HTERT RPE-1 (cell line): Measurements from ENCODE around the gene TNFRSF13B.
"Not testable (repeated sequence)": the region's sequence is repeated elsewhere in the genome, so short reads cannot be mapped to it uniquely, and the experiment has no call there.

Experiments used
- in situ Hi-C: fragments of 300-500 bp; cut with MboI; formaldehyde crosslinking; loops from 4 replicates; pipeline ENCODE4 v1.14.3; 2020; ENCODE audit warnings: low sequenced_read_pairs

TNFRSF13B gene

DNA sequence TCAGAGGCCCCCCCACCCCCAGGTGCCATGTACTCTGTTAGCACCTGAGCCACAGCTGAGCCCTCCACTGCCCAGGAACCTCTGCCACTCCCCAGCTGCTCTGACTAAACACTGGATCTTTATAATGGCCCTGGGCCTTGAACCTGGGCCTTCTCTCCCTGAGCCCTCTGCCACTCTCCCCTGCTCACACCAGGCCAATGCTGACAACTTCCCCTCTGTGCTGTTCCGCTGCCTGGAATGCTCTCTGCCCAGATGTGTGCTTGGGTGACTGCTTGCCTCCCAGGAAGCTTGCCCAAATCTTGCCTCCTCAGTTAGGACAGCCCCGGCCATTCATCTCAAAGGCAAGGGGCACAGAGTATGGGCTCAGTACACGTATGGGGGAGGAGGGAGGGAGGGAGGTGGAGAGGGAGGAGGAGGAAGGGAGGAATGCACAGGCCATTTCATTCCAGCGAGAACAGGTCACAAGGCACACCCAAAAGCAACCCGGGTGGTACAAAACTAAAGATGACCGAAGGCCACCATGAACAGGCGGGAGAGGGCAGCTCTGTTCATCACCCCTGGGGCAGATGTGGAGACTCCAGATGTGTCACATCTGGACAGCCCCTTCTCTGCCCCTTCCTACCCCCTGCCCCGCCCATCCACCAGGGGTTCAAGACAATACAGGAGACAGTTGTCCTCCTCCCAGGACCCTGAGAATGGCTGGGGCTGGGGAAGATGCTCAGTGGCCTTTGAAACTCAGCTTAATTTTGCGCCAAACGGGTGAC lies 15.3 kb upstream of the TNFRSF13B start:
- in situ Hi-C loops: no loop called here

GRCh38 chr17:16986391-16986790 lies 14.5 kb upstream of the TNFRSF13B start:
- in situ Hi-C loops: no loop called here

DNA sequence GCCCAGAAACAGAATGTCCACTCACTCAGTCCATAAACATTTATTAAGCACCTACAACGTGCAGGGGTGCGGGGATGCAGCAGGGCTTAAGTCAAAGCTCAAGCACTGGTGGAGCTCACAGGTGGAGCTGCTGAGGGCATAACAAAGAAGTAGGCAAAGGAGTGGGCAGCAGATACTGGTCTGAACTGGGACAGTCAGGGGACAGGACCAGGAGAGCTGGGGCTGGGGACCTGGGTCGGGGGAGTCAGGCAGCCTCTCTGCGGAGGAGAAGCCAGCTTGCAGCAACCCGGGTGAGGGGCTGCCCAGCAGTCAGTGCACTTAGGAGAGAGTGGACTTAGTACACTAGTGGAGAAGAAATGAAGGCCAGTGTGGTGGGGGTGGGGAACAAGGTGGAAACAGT lies 10.0 kb upstream of the TNFRSF13B start:
- in situ Hi-C loops: no loop called here

- in situ Hi-C loops: no loop called here
Measured at GRCh38 chr17:16980813-16981731, 9.2 kb upstream of the TNFRSF13B start.

GRCh38 chr17:16980061-16980460 lies 8.1 kb upstream of the TNFRSF13B start:
- in situ Hi-C loops: no loop called here

GRCh38 chr17:16979237-16979823 lies 7.4 kb upstream of the TNFRSF13B start:
- in situ Hi-C loops: not testable (repeated sequence)

DNA sequence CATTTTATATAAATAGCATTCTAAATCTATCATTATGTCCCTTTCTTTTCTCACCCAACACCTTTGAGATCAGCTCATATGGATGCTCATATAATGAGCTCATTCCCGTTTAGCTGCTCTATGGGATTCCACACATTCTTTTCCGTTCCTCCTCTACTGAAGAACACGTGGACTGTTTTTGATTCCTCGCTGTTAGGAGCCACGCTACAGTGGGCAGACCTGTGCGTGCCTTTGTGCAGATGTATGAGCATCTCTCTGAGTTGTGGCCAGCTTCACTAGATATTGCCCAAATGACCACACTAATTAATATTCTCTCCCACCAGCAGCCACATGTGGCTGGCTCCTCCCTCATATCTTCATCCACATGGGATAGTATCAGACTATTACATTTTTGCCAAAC lies 6.0 kb upstream of the TNFRSF13B start:
- in situ Hi-C loops: no loop called here

- in situ Hi-C loops: no loop called here
Measured at GRCh38 chr17:16976725-16977550, 5.0 kb upstream of the TNFRSF13B start.

DNA sequence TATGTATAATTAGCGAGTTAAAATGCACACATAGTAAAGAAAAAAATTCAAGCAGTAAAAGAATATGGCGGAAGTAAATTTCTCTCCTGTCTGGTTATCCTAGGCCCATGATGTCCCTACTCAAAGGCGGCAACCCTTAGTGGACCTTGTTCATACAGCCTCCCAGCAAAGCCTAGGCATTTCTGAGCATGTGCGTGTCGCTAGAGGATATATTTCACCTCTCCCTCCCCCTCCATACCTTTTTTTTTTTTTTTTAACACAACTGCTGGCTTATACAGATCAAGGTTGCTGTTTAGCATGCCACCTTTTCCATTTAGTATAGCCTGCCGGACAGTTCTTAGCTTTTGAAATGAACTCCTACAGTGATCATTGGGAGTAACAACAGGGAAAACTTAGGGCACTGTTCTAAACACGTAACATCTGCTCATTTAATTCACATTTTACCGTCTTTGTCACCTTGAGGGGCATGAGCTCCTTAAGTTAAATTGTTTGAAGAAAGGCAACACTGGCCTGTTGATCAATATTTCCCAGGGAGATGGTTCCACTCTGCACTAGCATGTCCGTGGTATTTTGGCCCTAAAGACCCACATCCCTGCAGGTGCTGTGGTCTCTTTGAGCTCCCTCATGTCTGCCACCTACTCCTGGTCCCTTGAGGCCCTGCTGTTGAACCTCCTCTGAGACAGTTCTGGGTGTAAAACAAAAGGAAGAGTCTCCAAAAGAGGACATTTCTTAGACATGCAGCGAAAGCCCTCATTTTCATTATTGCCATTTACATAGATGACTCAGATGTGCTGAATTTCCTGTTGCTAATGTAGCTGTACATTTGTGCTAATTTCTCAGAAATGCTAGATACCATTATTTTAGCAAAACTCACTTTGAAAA lies 4.1 kb upstream of the TNFRSF13B start:
- in situ Hi-C loops: no loop called here

DNA sequence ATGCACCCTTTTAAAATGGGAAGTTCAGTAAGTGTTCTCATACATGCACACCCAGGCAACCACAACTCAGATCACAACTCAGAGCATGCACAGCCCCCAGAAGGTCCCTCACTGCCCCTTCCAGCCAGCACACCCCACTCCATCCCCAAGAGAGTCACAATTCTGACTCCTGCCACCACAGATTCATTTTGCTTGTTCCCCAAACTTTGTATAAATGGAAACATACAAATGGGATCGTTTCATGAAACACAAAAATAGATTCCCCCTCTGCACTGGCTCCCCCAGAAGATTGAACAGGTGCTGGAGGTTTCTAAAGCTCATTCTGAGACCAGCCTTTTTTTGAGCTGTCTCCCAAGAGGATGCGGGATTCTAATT lies 3.3 kb upstream of the TNFRSF13B start:
- in situ Hi-C loops: no loop called here

GRCh38 chr17:16974569-16975276 lies 2.8 kb upstream of the TNFRSF13B start:
- in situ Hi-C loops: no loop called here

GRCh38 chr17:16973760-16974540 lies 2.0 kb upstream of the TNFRSF13B start:
- in situ Hi-C loops: no loop called here

GRCh38 chr17:16973043-16973442 lies 1.1 kb upstream of the TNFRSF13B start:
- in situ Hi-C loops: not testable (repeated sequence)

- in situ Hi-C loops: no loop called here
Measured at GRCh38 chr17:16972346-16972745, 428 bp upstream of the TNFRSF13B start.

DNA sequence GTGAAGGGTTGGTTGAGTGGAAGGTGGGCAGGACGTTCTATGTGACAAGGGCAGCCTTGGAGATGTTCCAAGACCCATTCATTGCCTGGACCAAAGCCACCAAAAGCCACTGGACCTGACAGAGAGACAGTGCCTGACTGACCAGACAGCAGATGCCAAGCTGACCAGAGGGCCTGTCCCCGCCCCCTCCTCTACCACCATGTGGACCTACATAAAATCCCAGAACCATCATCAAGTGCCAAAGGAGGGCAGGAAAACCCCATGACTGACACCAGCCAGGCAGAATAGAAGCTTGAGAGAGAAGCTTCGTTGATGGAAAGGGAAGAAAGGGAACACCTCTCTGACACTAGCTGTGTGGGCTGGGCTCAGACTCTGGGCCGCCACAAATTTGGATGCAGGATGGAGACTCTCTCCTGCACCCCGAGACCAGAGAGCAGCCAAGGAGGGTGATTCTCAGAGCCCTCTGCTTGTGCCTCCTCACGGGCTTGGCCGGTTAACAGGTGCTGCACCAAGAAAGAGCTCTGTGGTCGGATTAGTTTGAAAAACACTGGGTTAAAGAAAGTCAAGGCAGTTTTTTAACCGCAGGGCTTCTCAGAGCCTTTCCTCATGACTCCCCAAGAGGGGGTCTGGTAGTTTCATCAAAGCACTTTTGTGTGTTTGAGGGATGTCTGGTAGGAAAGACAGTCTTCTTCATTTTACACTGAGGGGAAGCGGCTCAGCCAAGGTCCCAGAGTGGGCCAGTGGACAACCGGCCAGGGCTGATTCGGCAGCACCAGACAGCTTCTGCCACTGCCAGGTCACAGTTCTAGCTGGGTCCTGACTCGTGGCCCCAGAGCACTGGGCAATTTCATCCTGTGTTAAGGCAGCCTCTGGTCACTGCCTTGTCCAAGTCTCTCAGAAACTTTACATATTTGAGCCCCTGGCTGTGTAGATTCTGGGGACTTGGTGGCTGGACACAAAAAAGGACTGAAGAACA lies 1.7 kb downstream of the TNFRSF13B start:
- in situ Hi-C loops: no loop called here

GRCh38 chr17:16968786-16969185 lies 3.1 kb downstream of the TNFRSF13B start:
- in situ Hi-C loops: no loop called here

DNA sequence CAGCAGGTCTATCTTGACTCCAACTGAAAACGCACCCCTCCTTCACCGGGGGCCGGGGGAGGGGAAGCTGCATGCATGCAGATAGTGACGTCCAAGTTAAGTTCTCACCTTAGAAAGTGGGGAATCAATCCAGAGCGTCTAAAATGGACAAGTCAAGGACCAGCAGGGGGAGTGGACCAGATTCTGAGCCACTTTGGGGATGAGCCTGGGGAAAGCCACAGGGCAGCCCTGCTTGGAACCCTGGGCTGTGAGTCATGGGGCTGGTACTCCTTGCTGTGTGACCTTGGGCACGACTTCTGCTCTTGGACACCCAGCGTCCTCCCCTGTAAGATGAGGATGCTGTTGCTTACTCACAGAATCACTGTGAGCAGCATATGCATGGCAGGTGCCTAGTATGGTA lies 9.1 kb downstream of the TNFRSF13B start:
- in situ Hi-C loops: no loop called here
